HEK293 (cell line): Measurements from ENCODE around the gene CABP5.

Experiments
- CTCF ChIA-PET: fragments of 350-600 bp; formaldehyde crosslinking; extraction: SDS; loops from one replicate; lab custom pipeline; 2021; ENCODE audit warnings: antibody characterized with exemption; lab: Yijun Ruan, JAX
- POLR2A ChIA-PET: fragments of 300-600 bp; formaldehyde crosslinking; extraction: SDS; loops from one replicate; lab custom pipeline; 2020; ENCODE audit warnings: antibody characterized with exemption, inconsistent platforms; lab: Yijun Ruan, JAX
- H3K27ac ChIP-seq: fragments of 200-500 bp; sonication (Bioruptor generic); 2 replicates; pipeline ENCODE4 v1.5.1; 2014; ENCODE audit warnings: low read depth, low read length, control low read depth, inconsistent platforms; ENCODE audit errors: extremely low read depth
- H3K36me3 ChIP-seq, 2 experiments: fragments of 200-500 bp in 1 of 2; sonication (Bioruptor generic) in 1 of 2; 1 replicate in 1 of 2; 2 replicates in 1 of 2; pipeline ENCODE4 v1.5.1; 2014 to 2017; ENCODE audit warnings: inconsistent platforms in 2 of 2, low read length in 2 of 2; ENCODE audit not compliant: control insufficient read depth in 2 of 2, insufficient read depth in 1 of 2
- H3K4me1 ChIP-seq: fragments of 200-500 bp; sonication (Bioruptor generic); 2 replicates; pipeline ENCODE4 v1.5.1; 2014; ENCODE audit warnings: mild to moderate bottlenecking, low read length, inconsistent platforms; ENCODE audit not compliant: control insufficient read depth, insufficient read depth
- H3K4me3 ChIP-seq: 2 replicates; pipeline ENCODE4 v1.5.1; 2011; ENCODE audit warnings: low read depth, mild to moderate bottlenecking, control low read depth, low read length, moderate library complexity
- H3K9me3 ChIP-seq: fragments of 200-500 bp; sonication (Bioruptor generic); 2 replicates; pipeline ENCODE4 v1.5.1; 2014; ENCODE audit warnings: low read depth, low read length, inconsistent platforms; ENCODE audit not compliant: control insufficient read depth, insufficient read depth
- HOXC10 ChIP-seq: sonication (generic); formaldehyde crosslinking; IDR thresholded peaks from 2 replicates; pipeline ENCODE4 v1.8.1; 2023; ENCODE audit warnings: mild to moderate bottlenecking, missing genetic modification reagents
- KLF16 ChIP-seq: fragments of 450-650 bp; formaldehyde crosslinking; IDR thresholded peaks from 2 replicates; pipeline ENCODE4 v1.5.1; 2017; ENCODE audit warnings: missing biosample characterization, missing genetic modification characterization
- KLF8 ChIP-seq: fragments of 450-650 bp; formaldehyde crosslinking; IDR thresholded peaks from 2 replicates; pipeline ENCODE4 v1.5.1; 2016; ENCODE audit warnings: missing biosample characterization, missing genetic modification characterization
- MEIS1 ChIP-seq: sonication (generic); formaldehyde crosslinking; IDR thresholded peaks from 2 replicates; pipeline ENCODE4 v1.8.1; 2022; ENCODE audit warnings: missing genetic modification reagents, mild to moderate bottlenecking, borderline replicate concordance
- SALL2 ChIP-seq: fragments of 450-650 bp; formaldehyde crosslinking; IDR thresholded peaks from 2 replicates; pipeline ENCODE4 v1.5.0; 2017; ENCODE audit warnings: missing biosample characterization, mild to moderate bottlenecking, missing genetic modification characterization, borderline replicate concordance
- ZNF114 ChIP-seq: fragments of 450-650 bp; formaldehyde crosslinking; IDR thresholded peaks from 2 replicates; pipeline ENCODE4 v1.5.0; 2017; ENCODE audit warnings: missing biosample characterization, missing genetic modification characterization
- ZNF132 ChIP-seq: fragments of 450-650 bp; formaldehyde crosslinking; IDR thresholded peaks from 2 replicates; pipeline ENCODE4 v1.5.1; 2017; ENCODE audit warnings: missing biosample characterization, missing genetic modification characterization, borderline replicate concordance
- ZNF140 ChIP-seq: fragments of 450-650 bp; formaldehyde crosslinking; IDR thresholded peaks from 2 replicates; pipeline ENCODE4 v1.5.1; 2016; ENCODE audit warnings: missing biosample characterization, missing genetic modification characterization
- ZNF16 ChIP-seq: fragments of 450-650 bp; formaldehyde crosslinking; IDR thresholded peaks from 2 replicates; pipeline ENCODE4 v1.5.1; 2016; ENCODE audit warnings: low read depth, missing biosample characterization, missing genetic modification characterization
- ZNF223 ChIP-seq: fragments of 450-650 bp; formaldehyde crosslinking; IDR thresholded peaks from 2 replicates; pipeline ENCODE4 v1.5.1; 2016; ENCODE audit warnings: missing biosample characterization, missing genetic modification characterization
- ZNF26 ChIP-seq: fragments of 450-650 bp; formaldehyde crosslinking; IDR thresholded peaks from 2 replicates; pipeline ENCODE4 v1.5.1; 2016; ENCODE audit warnings: missing biosample characterization, missing genetic modification characterization
- ZNF350 ChIP-seq: fragments of 450-650 bp; formaldehyde crosslinking; IDR thresholded peaks from 2 replicates; pipeline ENCODE4 v1.5.0; 2017; ENCODE audit warnings: missing biosample characterization, mild to moderate bottlenecking, missing genetic modification characterization
- ZNF423 ChIP-seq: fragments of 450-650 bp; formaldehyde crosslinking; IDR thresholded peaks from 2 replicates; pipeline ENCODE4 v1.5.1; 2016; ENCODE audit warnings: missing biosample characterization, missing genetic modification characterization
- ZNF433 ChIP-seq: fragments of 450-650 bp; formaldehyde crosslinking; IDR thresholded peaks from 2 replicates; pipeline ENCODE4 v1.5.1; 2016; ENCODE audit warnings: missing biosample characterization, missing genetic modification characterization, low read depth
- ZNF488 ChIP-seq: fragments of 450-650 bp; formaldehyde crosslinking; IDR thresholded peaks from 2 replicates; pipeline ENCODE4 v1.5.1; 2016; ENCODE audit warnings: missing biosample characterization, missing genetic modification characterization
- ZNF518A ChIP-seq: fragments of 450-650 bp; formaldehyde crosslinking; conservative IDR thresholded peaks from 2 replicates; pipeline ENCODE4 v1.5.1; 2016; ENCODE audit warnings: low read depth, missing biosample characterization, missing genetic modification characterization
- ZNF521 ChIP-seq: fragments of 450-650 bp; formaldehyde crosslinking; IDR thresholded peaks from 2 replicates; pipeline ENCODE4 v1.5.1; 2017; ENCODE audit warnings: missing biosample characterization, mild to moderate bottlenecking, missing genetic modification characterization
- ZNF529 ChIP-seq: fragments of 450-650 bp; formaldehyde crosslinking; IDR thresholded peaks from 2 replicates; pipeline ENCODE4 v1.5.1; 2017; ENCODE audit warnings: missing genetic modification characterization, missing biosample characterization; ENCODE audit not compliant: insufficient replicate concordance
- ZNF701 ChIP-seq: fragments of 450-650 bp; formaldehyde crosslinking; IDR thresholded peaks from 2 replicates; pipeline ENCODE4 v1.5.1; 2016; ENCODE audit warnings: missing biosample characterization, missing genetic modification characterization

The CABP5 gene

GRCh38 chr19:48010932-48011758 is 32.7 kb downstream of the CABP5 start (continued):
- no peak for TF ChIP-seq ZNF518A (tag by site-specific recombination)
- no peak for TF ChIP-seq ZNF350 (tag by site-specific recombination)
- peak; percentile 59; the same call in 1 of the 2 replicates for TF ChIP-seq SALL2 (tag by site-specific recombination)
- no peak for TF ChIP-seq ZNF701 (tag by site-specific recombination)
- no peak for TF ChIP-seq ZNF132
- 0 out of 2 replicates have a peak, but pooled peaks have one; percentile 46 for TF ChIP-seq ZNF114
- 0 out of 2 replicates have a peak, but pooled peaks have one; percentile 35 for TF ChIP-seq KLF16
- TF ChIP-seq ZNF26 = peak; percentile 94

GRCh38 chr19:48006762-48007161 is 37.1 kb downstream of the CABP5 start:
- Histone ChIP-seq H3K9me3 (no peaks in the 10 kb centered on the region; the same call in 1 of the 2 replicates), H3K36me3 (no peaks in the 10 kb centered on the region), H3K27ac (no peak overlapping the region), H3K4me3 (no peak overlapping the region), H3K4me1 (no peaks in the 10 kb centered on the region)
- ChIA-PET CTCF (interaction anchor here (0.6 to 1.7 kb wide), 7 partner anchors 9 to 44 kb away, joined by 3 to 4 read pairs (median 3); partner anchors contain the start of gene ELSPBP1), POLR2A (no interaction called here)
- TF ChIP-seq ZNF423 (tag by site-specific recombination) (no peak), MEIS1 (CRISPR knock-in tag) (no peak), ZNF521 (tag by site-specific recombination) (no peak), ZNF16 (tag by site-specific recombination) (no peak), ZNF433 (tag by site-specific recombination) (no peak), ZNF223 (tag by site-specific recombination) (no peak), ZNF529 (tag by site-specific recombination) (no peak), ZNF140 (no peak), HOXC10 (CRISPR knock-in tag) (no peak), ZNF488 (no peak), KLF8 (tag by site-specific recombination) (no peak)
